Stimulated activated CD4-positive, alpha-beta T cell treated with anti-CD3 and anti-CD28 coated beads, Interleukin-15, amount 100 ng/mL, for 48 hours (primary cell): Measurements from ENCODE around the gene NRBF2.
A peak's percentile ranks its signal among the peaks of the same experiment; 100 is the strongest.

Experiments
- DNase-seq, 2 donors: peaks; one replicate each; pipeline ENCODE4 v3.0.0-alpha.2; 2020; ENCODE audit warnings: low read depth in 2 of 2

The NRBF2 gene

DNA sequence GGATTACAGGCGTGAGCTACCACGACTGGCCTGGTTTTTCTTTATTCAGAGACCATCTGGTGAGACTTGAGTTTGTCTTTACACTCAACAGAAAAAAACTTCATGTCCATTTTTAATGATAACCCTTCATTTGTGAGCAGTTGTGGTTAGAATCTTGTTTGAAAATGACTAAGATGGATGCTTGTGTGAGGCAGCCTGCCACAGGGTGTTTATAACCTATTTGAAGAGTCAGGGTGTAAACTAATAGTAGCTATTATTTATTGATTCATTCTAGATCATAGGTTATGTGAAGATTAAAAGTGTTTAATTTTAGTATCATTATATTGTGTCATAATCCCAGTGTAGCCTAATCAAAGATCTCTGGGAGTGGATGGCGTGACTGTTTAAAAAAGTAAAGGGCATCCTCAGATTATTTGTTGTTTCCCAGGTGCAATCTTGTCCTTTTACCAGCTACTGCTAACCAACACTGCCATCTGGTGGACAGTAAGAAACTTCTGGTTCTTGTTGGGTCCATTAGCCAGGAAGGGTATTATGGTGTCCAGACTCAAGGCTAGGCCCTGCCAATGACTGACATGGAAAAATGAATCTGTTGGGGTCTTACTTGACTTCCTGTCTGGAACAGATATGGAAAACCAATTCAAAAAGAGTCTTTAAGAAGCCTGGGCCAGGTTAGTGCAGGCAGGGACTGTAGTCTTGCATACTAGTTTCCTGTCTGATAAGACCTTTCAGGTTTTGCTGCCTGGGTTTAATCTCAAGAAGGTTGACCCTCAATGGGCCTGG, 24.9 kb downstream of the NRBF2 start:
- peak in 1 of 2 donors; percentile 33 for DNase-seq

DNA sequence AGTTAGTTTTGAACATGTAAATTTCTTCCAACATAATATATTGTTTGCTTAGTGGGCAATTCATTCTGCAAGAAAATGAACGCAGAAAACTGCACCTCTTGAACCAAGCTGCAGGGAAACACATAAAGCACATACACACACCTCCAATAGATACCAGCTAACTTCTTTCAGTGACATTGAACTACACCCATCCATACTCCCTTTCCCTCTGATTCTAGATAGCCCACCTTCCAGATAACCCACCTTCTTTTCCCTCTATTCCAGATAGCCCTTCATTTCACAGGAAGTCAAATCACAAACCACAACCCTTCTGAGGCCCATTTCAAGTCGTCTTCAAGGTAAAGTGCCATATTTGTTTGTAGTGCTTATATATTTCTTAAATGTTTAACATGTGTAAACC, 28.5 kb downstream of the NRBF2 start:
- DNase-seq: no peak

DNA sequence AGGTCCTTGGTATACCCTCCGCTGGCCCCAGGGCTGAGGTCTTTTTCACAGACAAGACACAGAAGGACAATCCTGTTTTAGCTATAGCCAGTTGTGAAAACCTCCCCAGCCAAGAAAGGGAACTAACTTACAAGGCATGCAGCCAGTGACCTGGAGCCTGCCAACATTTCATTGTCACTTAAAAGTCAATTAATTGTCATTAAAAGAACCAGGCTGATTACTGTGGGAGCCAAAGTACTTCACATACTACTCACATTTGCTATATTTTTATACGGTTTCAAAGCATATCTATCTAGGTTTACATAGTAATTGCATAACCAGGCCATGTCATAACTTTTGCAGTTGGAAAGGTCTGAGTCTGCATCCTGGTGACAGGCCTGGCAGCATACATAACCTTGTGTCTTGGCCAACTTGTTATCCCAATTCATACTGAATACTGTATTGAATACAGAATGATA, 31.1 kb downstream of the NRBF2 start:
- DNase-seq: no peak

DNA sequence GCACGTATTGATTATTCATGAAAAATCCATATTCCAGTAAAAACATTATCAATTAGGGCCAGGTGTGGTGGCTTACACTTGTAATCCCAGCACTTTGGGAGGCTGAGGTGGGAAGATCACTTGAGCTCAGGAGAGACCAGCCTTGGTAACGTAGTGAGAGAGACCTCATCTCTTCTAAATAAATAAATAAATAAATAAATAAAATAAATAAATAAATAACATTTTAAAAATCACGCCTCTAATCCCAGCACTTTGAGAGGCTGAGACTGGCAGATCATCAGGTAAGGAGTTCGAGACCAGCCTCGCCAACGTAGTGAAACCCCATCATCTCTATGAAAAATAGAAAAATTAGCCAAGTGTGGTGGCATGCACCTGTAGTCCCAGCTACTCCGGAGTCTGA, 32.1 kb downstream of the NRBF2 start:
- DNase-seq: no peak

DNA sequence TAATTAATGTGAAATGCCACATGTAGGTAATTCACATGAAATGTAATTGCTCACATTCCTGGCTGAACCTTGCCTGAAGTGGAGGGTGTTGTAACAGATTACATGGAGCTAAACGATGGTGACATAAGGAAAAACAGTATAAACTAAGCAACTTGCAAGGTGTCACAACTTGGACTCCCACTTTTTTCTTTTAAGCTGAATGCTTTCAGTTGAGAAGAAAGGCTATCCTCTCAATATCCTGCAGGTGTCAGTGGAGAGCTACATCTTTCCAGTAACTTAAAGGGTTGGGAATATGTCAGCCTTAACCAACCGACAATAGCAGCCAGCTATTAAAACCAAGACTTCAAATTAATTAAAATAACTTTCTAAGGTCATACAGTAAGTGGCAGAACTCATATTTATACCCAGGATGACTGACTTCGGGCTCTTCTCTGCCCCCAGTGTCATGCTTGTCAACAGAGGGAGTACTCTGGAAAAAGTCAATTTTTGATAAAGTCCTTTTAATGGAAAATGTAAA, 33.7 kb downstream of the NRBF2 start:
- DNase-seq: peak in 1 of 2 donors; percentile 7

DNA sequence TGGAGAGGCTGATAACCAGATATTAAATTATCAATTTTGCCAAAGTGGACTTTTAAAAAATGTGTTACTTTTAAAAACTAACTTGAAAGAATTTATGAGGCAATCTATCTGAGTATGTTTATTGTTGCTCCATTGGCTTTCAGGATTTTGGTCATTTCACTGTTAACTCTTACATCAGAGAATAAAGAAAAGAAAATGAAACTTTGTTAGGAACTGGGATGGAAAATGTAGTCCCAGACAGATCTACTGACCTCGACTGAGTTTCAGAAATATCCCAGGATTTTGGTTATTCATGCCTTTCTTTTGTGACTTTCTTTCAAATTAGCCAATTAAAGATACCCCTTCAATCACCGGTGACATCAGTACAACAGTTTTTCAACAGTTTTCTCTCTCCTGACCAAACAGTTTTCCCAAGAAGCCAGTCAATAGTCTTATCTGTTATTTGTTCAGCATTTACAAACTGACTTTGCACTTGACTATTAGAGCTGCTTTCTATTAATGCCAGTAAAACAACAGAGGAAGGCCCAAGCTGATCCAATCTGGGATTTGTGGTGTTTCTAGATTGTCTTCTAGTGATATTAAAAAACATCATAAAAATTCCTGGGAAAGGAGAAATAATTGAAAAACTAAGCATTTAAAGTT, 35.8 kb downstream of the NRBF2 start:
- DNase-seq: no peak

DNA sequence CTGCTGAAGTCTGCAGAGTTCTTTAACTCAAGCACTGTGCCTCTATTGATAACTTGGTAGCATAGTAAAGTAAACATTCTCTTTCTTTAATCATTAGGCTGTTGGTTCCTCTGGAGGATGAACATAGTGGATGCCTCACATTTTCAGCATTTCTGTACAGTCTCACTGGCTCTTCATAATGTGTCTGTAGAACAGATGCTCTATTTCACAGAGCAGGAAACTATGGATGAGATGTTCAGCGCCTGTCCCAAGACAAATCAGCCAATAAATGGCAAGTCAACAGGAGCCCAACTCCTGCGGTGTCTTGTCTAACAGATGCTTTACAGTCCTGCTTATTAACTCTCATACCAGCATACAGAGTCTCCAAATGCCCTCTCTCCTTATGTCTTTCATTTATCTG, 36.5 kb downstream of the NRBF2 start:
- DNase-seq: no peak

DNA sequence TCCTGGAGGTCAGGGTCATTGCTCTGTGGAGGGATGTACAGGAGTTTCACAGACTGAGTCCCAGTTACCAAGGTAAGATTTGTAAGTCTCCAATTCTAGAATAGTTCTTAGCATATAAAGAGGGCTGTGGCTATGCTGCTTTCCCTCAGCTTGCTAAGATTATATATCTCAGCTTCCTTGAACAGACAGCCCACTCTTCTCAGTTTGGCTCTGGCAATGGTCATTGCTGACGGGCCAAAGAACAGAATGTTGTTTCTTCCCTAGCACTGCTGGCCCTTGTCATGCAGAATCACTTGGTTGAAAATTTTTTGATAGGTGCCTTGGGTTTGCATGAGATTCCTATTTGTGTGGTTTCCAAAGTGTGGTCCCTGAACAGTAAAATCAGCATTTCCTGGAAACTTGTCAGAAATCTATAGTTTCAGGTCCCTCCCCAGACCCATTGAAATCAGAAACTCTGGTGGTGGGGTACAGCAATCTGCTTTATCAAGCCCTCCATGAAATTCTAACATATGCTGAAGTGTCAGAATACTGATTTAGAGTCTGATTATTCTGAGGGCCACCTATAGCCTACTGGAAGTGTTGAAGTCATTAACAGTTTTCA, 38.2 kb downstream of the NRBF2 start:
- DNase-seq: no peak

DNA sequence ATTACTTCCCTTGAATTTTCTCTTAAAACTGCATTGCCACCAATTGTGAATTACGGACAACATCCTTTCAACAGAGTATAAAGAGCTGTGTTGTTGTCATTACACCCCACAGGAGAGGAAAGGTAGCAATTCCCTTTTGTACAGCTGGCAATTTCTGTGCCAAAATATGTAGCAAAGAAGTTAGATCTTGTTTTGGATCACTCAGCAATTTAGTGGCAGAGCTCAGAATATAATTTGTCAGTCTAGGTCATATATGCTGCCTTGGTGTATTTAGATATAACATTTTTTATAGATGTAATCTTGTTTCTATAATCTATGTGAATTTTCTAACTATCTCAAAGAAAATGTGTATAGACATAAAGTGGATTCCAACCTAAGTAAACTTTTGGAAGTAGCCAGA, 38.8 kb downstream of the NRBF2 start:
- no peak for DNase-seq

DNA sequence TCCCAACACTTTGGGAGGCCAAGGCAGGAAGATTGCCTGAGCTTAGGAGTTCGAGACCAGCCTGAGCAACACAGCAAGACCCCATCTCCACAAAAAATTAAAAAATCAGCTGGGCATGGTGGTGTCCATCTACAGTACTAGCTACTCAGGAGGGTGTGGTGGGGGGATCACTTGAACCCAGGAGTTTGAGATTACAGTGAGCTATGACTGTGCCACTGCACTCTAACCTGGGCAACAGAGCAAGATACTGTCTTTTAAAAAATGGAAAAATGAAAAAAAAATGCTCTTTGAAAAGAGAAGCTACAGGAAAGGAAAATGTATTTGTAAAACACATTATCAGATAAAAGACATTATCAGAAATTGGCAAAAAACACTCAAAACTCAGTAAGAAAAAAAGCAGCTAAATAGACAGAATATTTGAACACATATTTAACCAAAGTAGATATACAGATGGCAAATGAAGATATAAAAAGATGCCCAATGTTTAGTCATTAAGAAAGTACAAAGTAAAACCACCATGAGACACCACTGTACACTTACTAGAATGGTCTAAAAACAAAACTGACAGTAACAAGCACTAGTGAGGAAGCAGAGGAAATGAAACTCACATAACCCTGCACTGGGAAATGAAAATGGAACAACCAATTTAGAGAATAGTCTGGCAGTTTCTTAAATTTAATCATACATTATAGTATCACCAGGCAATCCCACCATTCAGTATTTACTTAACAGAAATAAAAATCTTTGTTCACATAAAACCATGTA, 40.5 kb downstream of the NRBF2 start:
- no peak for DNase-seq

DNA sequence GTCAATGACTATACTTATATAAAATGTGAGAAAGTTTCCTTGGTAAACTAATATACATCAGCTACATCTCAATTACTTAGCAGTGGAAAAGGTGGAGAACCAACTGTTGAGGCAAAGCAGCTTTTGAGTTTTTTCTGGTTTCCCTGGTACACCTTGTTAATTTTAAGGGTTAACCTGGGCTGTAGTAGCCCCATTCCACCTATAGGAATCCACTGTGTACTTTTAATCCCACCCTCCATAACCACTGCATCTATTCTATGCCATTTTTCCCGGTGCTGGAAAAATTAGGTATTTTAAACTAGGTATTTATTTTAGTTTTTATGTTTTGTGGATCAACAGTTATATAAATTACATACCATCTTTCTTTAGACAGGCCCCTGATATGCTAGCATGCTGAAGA, 42.4 kb downstream of the NRBF2 start:
- no peak for DNase-seq

DNA sequence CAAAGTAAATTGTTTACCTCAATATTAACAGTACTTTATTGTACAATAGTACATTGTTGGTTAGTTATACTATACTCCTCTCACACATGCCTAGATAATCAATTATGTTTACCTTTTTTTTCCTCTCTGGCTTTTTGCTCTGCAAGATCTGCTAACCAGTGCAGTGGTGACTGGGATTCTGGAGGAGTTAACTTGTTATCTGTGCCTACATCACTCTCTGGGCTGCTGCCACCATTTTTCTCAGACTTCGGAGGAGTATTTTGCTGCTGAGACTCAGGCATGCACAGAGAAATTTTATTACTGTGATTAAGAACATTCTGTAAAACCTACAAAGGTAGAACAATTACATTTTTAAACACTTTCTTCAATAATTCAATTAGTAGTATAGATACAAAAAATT, 59.7 kb downstream of the NRBF2 start:
- no peak for DNase-seq

DNA sequence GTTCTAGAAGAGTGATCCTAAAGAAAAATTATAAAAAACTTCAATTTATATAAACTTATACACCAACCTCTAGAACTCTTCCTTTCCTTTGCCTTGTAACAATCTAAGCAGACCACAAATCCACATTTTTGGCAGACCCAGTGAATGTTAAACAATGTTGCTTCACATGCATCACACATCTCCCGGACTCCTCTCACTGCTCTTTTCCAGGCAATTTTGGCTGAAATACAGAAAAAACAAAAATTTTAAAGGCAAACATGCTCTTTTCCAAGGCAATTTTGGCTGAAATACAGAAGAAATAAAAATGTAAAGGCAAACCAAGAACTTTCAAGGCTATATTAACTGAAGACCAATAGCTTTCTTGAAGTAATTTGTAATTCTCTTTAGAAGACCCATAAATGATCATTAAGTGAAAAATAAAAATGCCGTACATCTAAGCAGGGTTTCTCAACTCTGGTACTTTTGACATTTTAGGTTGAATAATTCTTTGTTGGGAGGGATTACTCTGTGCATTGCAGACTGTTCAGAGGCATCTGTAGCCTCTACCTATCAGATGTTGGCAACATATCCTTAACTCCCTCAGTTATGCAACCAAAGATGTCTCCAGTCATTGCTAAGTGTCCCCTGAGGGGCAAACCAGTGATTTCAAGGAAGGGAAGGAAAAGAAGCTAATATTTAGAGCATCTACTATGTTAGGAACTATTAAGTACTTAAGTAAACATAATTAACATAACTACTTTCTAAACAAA, 64.4 kb downstream of the NRBF2 start:
- DNase-seq: no peak

DNA sequence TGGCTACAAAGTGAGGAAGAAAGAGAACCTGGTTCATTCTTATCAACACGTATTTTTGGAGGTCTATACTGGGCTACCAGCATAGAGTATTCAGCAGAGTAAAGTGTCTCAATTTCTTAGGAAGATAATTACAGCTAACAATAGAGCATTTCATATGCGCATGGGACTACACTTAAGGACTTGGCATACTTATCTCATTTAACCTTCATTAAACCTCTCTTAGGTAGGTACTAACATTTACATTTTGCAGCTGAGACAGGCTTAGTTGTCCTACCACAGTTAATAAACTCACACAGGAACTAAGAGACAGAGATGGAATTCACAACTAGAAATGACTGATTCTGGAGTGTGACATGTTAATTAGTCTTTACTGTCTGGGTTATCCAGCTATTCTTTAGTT, 66.6 kb downstream of the NRBF2 start:
- no peak for DNase-seq

DNA sequence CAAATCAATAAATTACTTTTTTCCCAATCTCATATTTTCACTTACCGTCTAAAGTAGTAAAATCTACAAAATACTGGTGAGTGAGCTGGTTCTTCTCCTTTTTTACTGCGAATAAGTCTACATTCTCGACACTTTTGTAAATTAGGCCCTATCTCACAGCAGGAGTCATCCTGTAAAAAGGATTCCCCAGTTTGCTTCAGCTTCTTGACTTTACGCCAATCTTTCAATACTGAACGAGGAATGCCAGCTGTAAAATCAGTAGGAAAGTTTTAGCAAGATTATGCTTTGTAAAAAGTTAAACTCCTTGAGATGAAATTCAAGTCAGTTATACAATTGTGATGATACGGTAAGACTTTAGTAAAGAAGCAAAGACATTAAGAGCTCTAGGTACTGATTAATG, 67.3 kb downstream of the NRBF2 start:
- DNase-seq: no peak

DNA sequence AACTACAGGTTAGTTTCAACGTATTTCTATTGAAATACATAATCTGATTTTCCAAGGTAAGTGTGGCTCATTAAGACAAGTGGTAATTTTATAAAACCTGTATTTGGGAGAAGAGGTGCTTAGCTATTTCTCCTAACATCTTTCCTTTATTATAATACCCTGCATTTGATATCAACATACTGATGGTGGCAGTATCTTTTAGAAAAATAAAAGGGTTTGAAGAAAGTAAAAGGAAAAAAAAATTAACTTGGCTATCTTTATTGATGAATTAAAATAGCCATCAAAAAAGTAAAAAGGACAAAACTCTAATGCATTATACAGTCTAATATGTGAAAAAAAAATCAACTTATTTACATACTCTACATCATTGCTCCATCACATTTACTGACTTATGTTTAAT, 68.0 kb downstream of the NRBF2 start:
- no peak for DNase-seq
